Upper lobe of left lung (tissue), 6 donors: ENCODE data around the gene MAN1A2. TPM values are rescaled to one million over a fixed set of nuclear protein-coding genes. Genes with fewer than 3 reads are reported as not detected.

Source experiments
- ATAC-seq, 2 donors: fragments of 200-7000 bp; cut with Tn5 transposase; one replicate each; pipeline ENCODE4 v1.9.1; 2022; ENCODE audit warnings: mild to moderate bottlenecking in 2 of 2, moderate library complexity in 2 of 2; ENCODE audit not compliant: low FRiP score in 2 of 2
- DNase-seq, 2 donors: peaks; one replicate each; pipeline ENCODE4 v3.0.0-alpha.2; 2019 to 2020
- H3K27ac ChIP-seq, 4 donors: fragments of 200-600 bp; sonication (generic); one replicate each; pipeline ENCODE4 v1.5.1; 2016 to 2019
- H3K27me3 ChIP-seq, 4 donors: fragments of 200-600 bp; sonication (generic); one replicate each; pipeline ENCODE4 v1.5.1; 2017 to 2019
- H3K36me3 ChIP-seq, 4 donors: fragments of 200-600 bp; sonication (generic); one replicate each; pipeline ENCODE4 v1.5.1; 2016 to 2019
- H3K4me1 ChIP-seq, 4 donors: fragments of 200-600 bp; sonication (generic); one replicate each; pipeline ENCODE4 v1.5.1; 2018 to 2019
- H3K4me3 ChIP-seq, 4 donors: fragments of 200-600 bp; sonication (generic); one replicate each; pipeline ENCODE4 v1.5.1; 2017 to 2019; ENCODE audit warnings: mild to moderate bottlenecking in 2 of 4, moderate library complexity in 1 of 4
- H3K9me3 ChIP-seq, 4 donors: fragments of 200-600 bp; sonication (generic); one replicate each; pipeline ENCODE4 v1.5.1; 2018 to 2019
- EP300 ChIP-seq, 4 donors: sonication (generic); formaldehyde crosslinking; IDR thresholded peaks; one replicate each; pipeline ENCODE4 v1.5.1; 2017; ENCODE audit warnings: antibody characterized with exemption in 4 of 4, control low read depth in 2 of 4
- POLR2A ChIP-seq, 4 donors: fragments of 450-650 bp; IDR thresholded peaks; one replicate each; pipeline ENCODE4 v1.5.1; 2016 to 2017; ENCODE audit warnings: antibody characterized with exemption in 4 of 4, mild to moderate bottlenecking in 2 of 4
- POLR2AphosphoS5 ChIP-seq, 2 donors: sonication (generic); formaldehyde crosslinking; IDR thresholded peaks; one replicate each; pipeline ENCODE4 v1.5.1; 2017; ENCODE audit warnings: antibody characterized with exemption in 2 of 2
- WGBS, 2 donors: methylation state at CpG; one replicate each; pipeline ENCODE4 v1.1.5; 2017 to 2018; 5-methylcytosine and 5-hydroxymethylcytosine counted together
- total RNA-seq, 6 donors: library from RNA; depleted of rRNA in 4 of 6; stranded (reverse); fragments of >200 nt in 4 of 6; gene quantifications; one replicate each; pipeline versions ENCODE4 v1.1.0 to v1.2.1, GENCODE V29; 2016 to 2021
- TF ChIP-seq, protein P1 (sequence below), 6 experiments: fragments of 450-650 bp in 4 of 6; fragments of 200-600 bp in 2 of 6; sonication (generic) in 2 of 6; IDR thresholded peaks; one replicate each; pipeline ENCODE4 v1.5.1; 2016 to 2019; ENCODE audit warnings: antibody characterized with exemption in 6 of 6
- donor health status: DM: no; HTN: no; CAD: no; lungs with moderate emphysema.
- donor health status: DM: no; HTN: yes; CAD: no; lungs with severe emphysema.

MAN1A2 gene
- total RNA-seq, 6 donors from 2014 or later: 25.5 to 45.2 (median 33.3) TPM

DNA sequence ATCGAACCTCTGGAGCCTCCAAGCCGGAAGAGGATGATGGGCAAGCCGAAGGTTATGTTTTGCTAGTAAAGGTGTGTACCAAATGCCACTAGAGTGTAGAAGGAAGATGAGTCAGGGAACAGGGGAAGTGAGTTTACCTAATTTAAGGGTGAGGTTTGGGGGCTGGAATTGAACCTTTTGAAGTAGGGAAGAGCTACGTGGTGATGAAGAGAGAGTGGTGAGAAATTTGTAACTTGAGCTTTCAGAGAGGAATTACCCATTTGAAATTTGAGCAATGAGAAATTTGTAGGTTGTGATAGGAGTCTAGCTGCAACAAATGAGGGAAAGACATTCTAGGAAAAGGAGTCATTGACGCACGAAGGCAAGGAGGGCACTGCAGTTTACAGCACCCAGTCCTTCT, 168.6 kb downstream of the MAN1A2 start:
- 80 to 81% methylated on average over 6 of the region's 6 CpGs for WGBS, 2 donors
- H3K36me3 ChIP-seq: no peaks in the 10 kb centered on the region
- no peak for ATAC-seq
- peaks cover 0 to 9% (median 5%) of the 10 kb centered on the region in 4 donors for H3K4me1 ChIP-seq
- no peak overlapping the region for H3K27ac ChIP-seq
- H3K27me3 ChIP-seq: no peaks in the 10 kb centered on the region
- no peak overlapping the region for H3K4me3 ChIP-seq
- DNase-seq: no peak
- H3K9me3 ChIP-seq: no peaks in the 10 kb centered on the region
- TF ChIP-seq, protein P1, sequence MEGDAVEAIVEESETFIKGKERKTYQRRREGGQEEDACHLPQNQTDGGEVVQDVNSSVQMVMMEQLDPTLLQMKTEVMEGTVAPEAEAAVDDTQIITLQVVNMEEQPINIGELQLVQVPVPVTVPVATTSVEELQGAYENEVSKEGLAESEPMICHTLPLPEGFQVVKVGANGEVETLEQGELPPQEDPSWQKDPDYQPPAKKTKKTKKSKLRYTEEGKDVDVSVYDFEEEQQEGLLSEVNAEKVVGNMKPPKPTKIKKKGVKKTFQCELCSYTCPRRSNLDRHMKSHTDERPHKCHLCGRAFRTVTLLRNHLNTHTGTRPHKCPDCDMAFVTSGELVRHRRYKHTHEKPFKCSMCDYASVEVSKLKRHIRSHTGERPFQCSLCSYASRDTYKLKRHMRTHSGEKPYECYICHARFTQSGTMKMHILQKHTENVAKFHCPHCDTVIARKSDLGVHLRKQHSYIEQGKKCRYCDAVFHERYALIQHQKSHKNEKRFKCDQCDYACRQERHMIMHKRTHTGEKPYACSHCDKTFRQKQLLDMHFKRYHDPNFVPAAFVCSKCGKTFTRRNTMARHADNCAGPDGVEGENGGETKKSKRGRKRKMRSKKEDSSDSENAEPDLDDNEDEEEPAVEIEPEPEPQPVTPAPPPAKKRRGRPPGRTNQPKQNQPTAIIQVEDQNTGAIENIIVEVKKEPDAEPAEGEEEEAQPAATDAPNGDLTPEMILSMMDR (IDR thresholded peaks at IDR 0.05): no peak
- TF ChIP-seq POLR2AphosphoS5 (IDR thresholded peaks at IDR 0.05): no peak
- no peak for TF ChIP-seq EP300 (IDR thresholded peaks at IDR 0.05)
- TF ChIP-seq POLR2A (IDR thresholded peaks at IDR 0.05): no peak

DNA sequence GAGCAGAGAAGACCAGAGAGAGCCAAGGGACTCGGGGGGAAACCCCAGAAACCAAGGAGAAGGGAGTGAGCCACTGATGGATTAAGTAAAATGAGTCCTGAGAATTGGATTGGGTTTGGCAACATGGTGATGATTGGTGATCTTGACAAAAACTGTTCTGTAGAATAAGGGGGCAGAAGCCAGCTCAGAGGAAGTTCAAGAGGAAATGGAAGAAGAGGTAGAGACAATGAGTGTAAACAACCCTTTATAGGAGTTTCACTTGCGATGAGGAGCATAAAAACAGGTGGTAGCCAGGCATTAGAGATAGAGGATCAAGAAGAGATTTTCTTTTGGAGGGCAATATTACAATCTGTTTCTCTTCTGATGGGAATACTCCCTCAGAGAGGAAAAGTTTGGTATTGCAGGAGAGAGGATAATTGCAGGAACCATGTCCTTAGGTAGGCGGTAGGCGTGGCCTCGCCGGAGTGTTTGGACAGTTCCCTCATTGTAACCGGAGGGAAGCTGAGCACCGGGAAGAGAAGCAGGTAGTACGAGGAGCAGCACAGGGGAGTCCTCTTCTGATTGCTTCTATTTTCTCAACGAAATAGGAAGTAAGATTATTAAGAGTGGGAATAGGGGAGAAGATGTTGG, 170.2 kb downstream of the MAN1A2 start:
- ATAC-seq: peak; percentile 24 to 50

DNA sequence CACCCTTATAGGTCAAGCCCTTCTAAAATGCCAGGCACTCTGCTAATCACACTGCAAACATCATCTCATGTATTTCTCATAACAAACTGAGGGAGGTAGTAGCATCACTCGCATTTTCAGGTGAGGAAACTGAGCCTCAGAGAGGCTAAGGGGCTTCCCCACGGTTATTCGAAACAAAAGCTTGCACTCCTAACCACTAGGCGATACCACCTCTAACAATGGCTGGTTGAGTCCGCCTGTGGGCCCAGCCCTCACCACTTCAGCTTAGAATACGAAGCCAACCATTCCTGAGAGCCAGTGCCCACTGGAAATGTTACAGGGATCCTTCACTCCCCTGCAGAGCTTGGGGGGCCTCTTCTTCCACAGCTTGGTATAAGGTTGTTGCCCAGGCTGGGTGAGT, 173.3 kb downstream of the MAN1A2 start:
- no peaks in the 10 kb centered on the region for H3K9me3 ChIP-seq
- peaks cover 0 to 17% (median 5%) of the 10 kb centered on the region in 4 donors for H3K4me1 ChIP-seq
- TF ChIP-seq, protein P1 (IDR thresholded peaks at IDR 0.05): no peak
- TF ChIP-seq POLR2A (IDR thresholded peaks at IDR 0.05): no peak
- no peak for TF ChIP-seq POLR2AphosphoS5 (IDR thresholded peaks at IDR 0.05)
- no peak for TF ChIP-seq EP300 (IDR thresholded peaks at IDR 0.05)
- no peak for ATAC-seq
- H3K27ac ChIP-seq: no peak overlapping the region
- H3K36me3 ChIP-seq: no peaks in the 10 kb centered on the region
- DNase-seq: no peak
- no peak overlapping the region for H3K4me3 ChIP-seq
- WGBS, 2 donors: 96 to 97% methylated on average over 4 to 6 of the region's 6 CpGs
- no peaks in the 10 kb centered on the region for H3K27me3 ChIP-seq

More for the DNA sequence above, 170.2 kb downstream of the MAN1A2 start:
- no peak overlapping the region for H3K4me3 ChIP-seq
- H3K27ac ChIP-seq: no peak overlapping the region
- H3K27me3 ChIP-seq: no peaks in the 10 kb centered on the region
- no peaks in the 10 kb centered on the region for H3K9me3 ChIP-seq
- peaks cover 0 to 17% (median 5%) of the 10 kb centered on the region in 4 donors for H3K4me1 ChIP-seq
- 36 to 39% methylated on average over 10 of the region's 10 CpGs for WGBS, 2 donors
- no peak for TF ChIP-seq POLR2AphosphoS5 (IDR thresholded peaks at IDR 0.05)
- TF ChIP-seq, protein P1 (IDR thresholded peaks at IDR 0.05): peak in 3 of 6 experiments; percentile 24 to 51 (median 29)
- DNase-seq: peak in 1 of 2 donors; percentile 86
- no peaks in the 10 kb centered on the region for H3K36me3 ChIP-seq

DNA sequence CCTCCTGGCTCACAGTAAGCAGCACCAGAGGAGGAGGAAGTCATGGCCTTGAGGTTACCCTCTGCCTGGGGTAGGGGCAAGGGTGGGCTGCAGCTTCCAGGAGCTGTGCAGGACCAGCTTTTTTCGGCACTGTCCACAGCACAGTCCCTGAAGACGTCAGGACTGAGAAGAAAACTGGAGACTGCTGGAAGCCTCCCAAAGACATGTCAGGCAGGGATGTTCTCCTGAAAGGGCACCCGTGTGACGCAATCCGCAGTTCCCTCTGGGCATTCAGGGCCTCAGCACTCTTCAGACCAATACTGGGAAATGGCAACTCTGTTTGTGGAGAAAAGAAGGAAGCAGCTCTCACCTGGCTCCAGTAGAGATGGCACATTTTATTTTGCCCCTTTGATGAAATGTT, 173.8 kb downstream of the MAN1A2 start:
- no peaks in the 10 kb centered on the region for H3K36me3 ChIP-seq
- no peaks in the 10 kb centered on the region for H3K9me3 ChIP-seq
- H3K27me3 ChIP-seq: no peaks in the 10 kb centered on the region
- H3K4me3 ChIP-seq: no peak overlapping the region
- H3K27ac ChIP-seq: no peak overlapping the region
- TF ChIP-seq POLR2AphosphoS5 (IDR thresholded peaks at IDR 0.05): no peak
- TF ChIP-seq EP300 (IDR thresholded peaks at IDR 0.05): no peak
- no peak for TF ChIP-seq POLR2A (IDR thresholded peaks at IDR 0.05)
- TF ChIP-seq, protein P1 (IDR thresholded peaks at IDR 0.05): no peak
- DNase-seq: peak in 1 of 2 donors; percentile 69
- 80 to 83% methylated on average over 3 to 5 of the region's 5 CpGs for WGBS, 2 donors
- peaks cover 0 to 17% (median 5%) of the 10 kb centered on the region in 4 donors for H3K4me1 ChIP-seq
- no peak for ATAC-seq

- Histone ChIP-seq H3K27me3 (no peaks in the 10 kb centered on the region), H3K4me1 (peaks cover 0 to 17% (median 5%) of the 10 kb centered on the region in 4 donors), H3K4me3 (no peak overlapping the region), H3K36me3 (no peaks in the 10 kb centered on the region), H3K27ac (no peak overlapping the region), H3K9me3 (no peaks in the 10 kb centered on the region)
- ATAC-seq: no peak
- TF ChIP-seq POLR2AphosphoS5 (IDR thresholded peaks at IDR 0.05): no peak
- TF ChIP-seq EP300 (IDR thresholded peaks at IDR 0.05): no peak
- TF ChIP-seq, protein P1 (IDR thresholded peaks at IDR 0.05): no peak
- no peak for TF ChIP-seq POLR2A (IDR thresholded peaks at IDR 0.05)
- WGBS, 2 donors: 75% methylated on average over 5 of the region's 5 CpGs
- DNase-seq: no peak
These were observed 174.3 kb downstream of the MAN1A2 start for GRCh38 chr1:117541585-117541984.
